ENCODE results near the gene ACP2. TPM values are rescaled to one million over a fixed set of nuclear protein-coding genes. Genes with fewer than 3 reads are reported as not detected.

Gene ACP2
- total and polyA plus RNA-seq, 9 of the 15 experiments (the other 6 are each of a cell fraction or from before 2014, with no cell fraction given), result 1.9 to 20.0 (median 11.6) TPM

DNA sequence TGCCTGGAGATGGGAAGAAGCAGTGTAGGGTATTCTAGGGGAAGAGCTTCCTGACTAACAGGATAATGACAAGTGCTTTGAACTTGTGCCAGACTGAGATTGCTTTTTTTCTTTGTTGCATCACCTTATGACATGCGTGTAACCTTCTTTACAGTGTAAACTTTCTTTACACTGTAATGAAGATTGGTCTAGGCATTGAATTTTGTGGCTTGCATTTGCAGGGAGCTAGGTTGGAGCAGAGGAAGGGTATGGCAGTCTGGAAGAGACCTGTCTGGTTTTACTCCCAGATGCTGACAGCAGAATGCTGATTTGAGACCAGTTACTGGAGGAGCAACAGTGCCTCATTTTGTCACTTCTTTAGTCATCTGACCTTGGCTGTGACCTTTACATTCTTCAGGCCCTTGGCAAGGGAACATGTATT lies 28.2 kb downstream of the ACP2 start (continued):
- TF ChIP-seq, protein P1, sequence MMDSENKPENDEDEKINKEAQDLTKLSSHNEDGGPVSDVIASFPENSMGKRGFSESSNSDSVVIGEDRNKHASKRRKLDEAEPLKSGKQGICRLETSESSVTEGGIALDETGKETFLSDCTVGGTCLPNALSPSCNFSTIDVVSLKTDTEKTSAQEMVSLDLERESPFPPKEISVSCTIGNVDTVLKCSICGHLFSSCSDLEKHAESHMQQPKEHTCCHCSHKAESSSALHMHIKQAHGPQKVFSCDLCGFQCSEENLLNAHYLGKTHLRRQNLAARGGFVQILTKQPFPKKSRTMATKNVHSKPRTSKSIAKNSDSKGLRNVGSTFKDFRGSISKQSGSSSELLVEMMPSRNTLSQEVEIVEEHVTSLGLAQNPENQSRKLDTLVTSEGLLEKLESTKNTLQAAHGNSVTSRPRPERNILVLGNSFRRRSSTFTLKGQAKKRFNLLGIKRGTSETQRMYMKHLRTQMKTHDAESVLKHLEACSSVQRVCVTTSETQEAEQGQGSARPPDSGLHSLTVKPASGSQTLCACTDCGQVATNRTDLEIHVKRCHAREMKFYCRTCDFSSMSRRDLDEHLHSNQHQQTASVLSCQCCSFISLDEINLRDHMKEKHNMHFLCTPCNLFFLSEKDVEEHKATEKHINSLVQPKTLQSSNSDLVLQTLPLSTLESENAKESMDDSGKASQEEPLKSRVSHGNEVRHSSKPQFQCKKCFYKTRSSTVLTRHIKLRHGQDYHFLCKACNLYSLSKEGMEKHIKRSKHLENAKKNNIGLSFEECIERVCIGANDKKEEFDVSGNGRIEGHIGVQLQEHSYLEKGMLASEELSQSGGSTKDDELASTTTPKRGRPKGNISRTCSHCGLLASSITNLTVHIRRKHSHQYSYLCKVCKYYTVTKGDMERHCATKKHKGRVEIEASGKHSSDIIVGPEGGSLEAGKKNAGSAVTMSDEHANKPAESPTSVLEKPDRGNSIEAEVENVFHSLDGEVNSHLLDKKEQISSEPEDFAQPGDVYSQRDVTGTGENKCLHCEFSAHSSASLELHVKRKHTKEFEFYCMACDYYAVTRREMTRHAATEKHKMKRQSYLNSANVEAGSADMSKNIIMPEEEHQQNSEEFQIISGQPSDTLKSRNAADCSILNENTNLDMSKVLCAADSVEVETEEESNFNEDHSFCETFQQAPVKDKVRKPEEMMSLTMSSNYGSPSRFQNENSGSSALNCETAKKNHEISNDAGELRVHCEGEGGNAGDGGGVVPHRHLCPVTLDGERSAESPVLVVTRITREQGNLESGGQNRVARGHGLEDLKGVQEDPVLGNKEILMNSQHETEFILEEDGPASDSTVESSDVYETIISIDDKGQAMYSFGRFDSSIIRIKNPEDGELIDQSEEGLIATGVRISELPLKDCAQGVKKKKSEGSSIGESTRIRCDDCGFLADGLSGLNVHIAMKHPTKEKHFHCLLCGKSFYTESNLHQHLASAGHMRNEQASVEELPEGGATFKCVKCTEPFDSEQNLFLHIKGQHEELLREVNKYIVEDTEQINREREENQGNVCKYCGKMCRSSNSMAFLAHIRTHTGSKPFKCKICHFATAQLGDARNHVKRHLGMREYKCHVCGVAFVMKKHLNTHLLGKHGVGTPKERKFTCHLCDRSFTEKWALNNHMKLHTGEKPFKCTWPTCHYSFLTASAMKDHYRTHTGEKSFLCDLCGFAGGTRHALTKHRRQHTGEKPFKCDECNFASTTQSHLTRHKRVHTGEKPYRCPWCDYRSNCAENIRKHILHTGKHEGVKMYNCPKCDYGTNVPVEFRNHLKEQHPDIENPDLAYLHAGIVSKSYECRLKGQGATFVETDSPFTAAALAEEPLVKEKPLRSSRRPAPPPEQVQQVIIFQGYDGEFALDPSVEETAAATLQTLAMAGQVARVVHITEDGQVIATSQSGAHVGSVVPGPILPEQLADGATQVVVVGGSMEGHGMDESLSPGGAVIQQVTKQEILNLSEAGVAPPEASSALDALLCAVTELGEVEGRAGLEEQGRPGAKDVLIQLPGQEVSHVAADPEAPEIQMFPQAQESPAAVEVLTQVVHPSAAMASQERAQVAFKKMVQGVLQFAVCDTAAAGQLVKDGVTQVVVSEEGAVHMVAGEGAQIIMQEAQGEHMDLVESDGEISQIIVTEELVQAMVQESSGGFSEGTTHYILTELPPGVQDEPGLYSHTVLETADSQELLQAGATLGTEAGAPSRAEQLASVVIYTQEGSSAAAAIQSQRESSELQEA (IDR thresholded peaks at IDR 0.05; ENCODE audit: low read depth), result no peak
- TF ChIP-seq, protein P2, sequence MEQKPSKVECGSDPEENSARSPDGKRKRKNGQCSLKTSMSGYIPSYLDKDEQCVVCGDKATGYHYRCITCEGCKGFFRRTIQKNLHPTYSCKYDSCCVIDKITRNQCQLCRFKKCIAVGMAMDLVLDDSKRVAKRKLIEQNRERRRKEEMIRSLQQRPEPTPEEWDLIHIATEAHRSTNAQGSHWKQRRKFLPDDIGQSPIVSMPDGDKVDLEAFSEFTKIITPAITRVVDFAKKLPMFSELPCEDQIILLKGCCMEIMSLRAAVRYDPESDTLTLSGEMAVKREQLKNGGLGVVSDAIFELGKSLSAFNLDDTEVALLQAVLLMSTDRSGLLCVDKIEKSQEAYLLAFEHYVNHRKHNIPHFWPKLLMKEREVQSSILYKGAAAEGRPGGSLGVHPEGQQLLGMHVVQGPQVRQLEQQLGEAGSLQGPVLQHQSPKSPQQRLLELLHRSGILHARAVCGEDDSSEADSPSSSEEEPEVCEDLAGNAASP (IDR thresholded peaks at IDR 0.05), result no peak
- TF ChIP-seq ZFP1 (CRISPR knock-in tag; IDR thresholded peaks at IDR 0.05) (no peak), TEAD2 (tag; IDR thresholded peaks at IDR 0.05) (no peak), CXXC5 (CRISPR knock-in tag; IDR thresholded peaks at IDR 0.05) (no peak), ZNF77 (CRISPR knock-in tag; IDR thresholded peaks at IDR 0.05) (no peak), SIX5 (IDR thresholded peaks at IDR 0.05; ENCODE audit: borderline replicate concordance in 1 of 2, insufficient read depth in 1 of 2, low read depth in 1 of 2, low read length in 2 of 2) (no peak), SMC3 (conservative IDR thresholded peaks at IDR 0.05; ENCODE audit: insufficient read depth, low read depth, low read length) (no peak), PHF21A (IDR thresholded peaks at IDR 0.05; ENCODE audit: borderline replicate concordance, low read depth) (no peak), HDAC6 (IDR thresholded peaks at IDR 0.05; ENCODE audit: low read depth, low read length) (no peak), DNMT1 (IDR thresholded peaks at IDR 0.05) (no peak), ESRRA (IDR thresholded peaks at IDR 0.05; ENCODE audit: borderline replicate concordance, low read depth) (peak; percentile 55; the same call in 1 of the 2 replicates), ZNF12 (CRISPR knock-in tag; IDR thresholded peaks at IDR 0.05) (no peak), PML (IDR thresholded peaks at IDR 0.05; ENCODE audit: low read length) (no peak), NFRKB (IDR thresholded peaks at IDR 0.05; ENCODE audit: low read depth) (no peak), ARHGAP35 (IDR thresholded peaks at IDR 0.05; ENCODE audit: partially characterized antibody) (no peak)
- TF ChIP-seq, protein P3, sequence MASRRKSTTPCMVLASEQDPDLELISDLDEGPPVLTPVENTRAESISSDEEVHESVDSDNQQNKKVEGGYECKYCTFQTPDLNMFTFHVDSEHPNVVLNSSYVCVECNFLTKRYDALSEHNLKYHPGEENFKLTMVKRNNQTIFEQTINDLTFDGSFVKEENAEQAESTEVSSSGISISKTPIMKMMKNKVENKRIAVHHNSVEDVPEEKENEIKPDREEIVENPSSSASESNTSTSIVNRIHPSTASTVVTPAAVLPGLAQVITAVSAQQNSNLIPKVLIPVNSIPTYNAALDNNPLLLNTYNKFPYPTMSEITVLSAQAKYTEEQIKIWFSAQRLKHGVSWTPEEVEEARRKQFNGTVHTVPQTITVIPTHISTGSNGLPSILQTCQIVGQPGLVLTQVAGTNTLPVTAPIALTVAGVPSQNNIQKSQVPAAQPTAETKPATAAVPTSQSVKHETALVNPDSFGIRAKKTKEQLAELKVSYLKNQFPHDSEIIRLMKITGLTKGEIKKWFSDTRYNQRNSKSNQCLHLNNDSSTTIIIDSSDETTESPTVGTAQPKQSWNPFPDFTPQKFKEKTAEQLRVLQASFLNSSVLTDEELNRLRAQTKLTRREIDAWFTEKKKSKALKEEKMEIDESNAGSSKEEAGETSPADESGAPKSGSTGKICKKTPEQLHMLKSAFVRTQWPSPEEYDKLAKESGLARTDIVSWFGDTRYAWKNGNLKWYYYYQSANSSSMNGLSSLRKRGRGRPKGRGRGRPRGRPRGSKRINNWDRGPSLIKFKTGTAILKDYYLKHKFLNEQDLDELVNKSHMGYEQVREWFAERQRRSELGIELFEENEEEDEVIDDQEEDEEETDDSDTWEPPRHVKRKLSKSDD (conservative IDR thresholded peaks at IDR 0.05; ENCODE audit: low read length), result no peak

Data from K562 (cell line).